Stimulated activated CD8-positive, alpha-beta memory T cell treated with anti-CD3 and anti-CD28 coated beads, Interleukin-2, amount 100 ng/mL, for 48 hours (primary cell): ENCODE measurements around the gene IFI27L1.

Source experiments
- DNase-seq, 2 donors: peaks; one replicate each; pipeline ENCODE4 v3.0.0-alpha.2; 2020; ENCODE audit warnings: low read depth in 2 of 2

Gene IFI27L1

DNA sequence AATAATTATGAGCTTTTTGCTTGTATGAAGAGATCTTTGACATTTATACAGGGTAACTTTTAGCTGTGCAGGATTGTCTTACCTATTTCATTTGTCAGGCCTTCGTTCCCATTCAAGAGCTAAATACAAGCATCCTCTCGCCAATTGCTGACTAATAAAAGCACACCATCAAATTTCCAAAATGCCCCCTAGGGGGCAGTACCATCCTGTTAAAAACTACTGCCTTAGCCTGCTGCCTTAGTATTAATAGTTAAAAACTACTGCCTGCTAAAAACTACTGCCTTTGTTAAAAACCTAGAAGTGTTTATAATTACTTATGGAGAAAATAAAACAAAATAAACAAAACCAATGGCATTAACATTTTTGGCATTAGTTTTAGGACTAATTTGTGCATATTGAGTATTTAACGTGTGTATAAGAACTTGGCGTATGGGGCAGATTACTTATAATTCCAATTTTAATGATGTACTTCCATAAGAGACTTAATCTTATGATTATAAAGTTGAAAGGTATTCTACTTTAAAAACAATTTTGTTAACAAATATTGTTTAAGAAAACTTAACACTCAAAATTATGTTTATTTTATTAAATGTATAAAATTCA lies 51.3 kb downstream of the IFI27L1 start:
- DNase-seq: peak in 1 of 2 donors; percentile 21

DNA sequence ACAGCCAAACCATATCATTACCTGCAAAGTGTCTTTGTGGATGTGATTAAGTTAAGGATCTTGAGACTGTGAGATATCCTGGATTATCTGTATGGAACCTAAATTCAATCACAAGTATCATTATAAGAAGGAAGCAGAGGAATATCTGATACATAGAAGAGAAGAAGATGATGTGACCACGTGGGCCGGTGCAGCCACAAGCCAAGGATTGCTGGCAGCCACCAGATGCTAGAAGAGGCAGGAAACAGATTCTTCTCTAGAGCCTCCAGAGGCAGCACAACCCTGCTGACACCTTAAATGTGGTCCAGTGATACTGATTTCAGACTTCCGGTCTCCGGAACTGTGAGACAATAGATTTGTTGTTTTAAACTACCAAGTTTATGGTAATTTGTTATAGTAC lies 54.4 kb downstream of the IFI27L1 start:
- no peak for DNase-seq

DNA sequence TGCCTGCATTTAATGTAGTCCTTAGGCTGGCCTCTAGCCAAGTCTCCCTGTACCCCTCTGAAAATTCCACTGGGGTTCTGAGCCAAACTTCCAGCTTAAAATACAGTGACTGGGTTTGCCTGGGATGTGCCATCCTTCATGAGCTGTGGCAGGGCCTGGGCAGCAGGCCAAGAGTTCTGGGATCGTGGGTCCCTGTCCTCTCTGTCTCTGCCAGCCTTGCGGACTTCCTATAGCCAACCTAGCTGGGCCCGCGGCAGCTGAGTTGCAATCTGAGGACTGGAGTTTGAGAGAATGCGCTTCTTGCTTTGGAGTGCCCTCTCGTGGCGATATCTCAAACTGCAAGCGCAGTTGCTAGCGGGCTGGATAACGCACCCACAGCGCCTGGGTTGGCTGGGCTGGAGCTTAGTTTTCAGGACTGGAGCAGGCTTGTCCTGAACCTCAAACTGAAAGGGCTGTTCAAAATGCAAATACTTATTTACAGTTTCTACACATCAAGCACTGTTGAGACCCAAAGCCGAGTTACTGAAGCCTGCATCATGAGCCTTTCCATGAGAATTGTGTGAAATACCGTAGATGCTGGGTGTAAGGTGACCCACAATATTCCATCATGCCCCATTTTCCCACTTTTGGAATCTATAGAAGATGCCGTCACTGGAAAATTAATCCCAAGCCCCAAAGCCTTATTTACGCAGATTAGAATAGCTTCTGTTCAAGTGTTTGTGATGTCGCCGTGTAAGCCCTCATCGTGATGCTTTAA lies 55.6 kb downstream of the IFI27L1 start:
- DNase-seq: peak; percentile 60 to 81

DNA sequence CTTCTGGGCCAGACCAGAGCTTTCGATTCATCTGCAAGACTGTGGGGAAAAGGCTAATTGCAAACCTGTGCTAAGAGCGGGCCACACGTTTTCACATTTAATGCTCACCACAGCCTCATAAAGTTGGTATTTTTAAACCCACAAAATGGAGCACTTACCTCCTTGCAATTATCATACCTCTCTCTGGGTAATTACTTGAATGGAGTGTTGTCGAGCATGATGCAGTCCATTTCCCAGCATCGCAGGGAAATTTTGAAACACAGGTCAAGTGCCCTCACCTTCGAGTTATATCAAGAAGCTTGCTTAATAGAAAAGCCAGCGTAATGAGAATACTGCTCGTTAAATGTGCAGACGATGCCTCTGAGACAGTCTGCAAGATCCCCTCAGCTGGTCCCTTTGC lies 57.1 kb downstream of the IFI27L1 start:
- no peak for DNase-seq

DNA sequence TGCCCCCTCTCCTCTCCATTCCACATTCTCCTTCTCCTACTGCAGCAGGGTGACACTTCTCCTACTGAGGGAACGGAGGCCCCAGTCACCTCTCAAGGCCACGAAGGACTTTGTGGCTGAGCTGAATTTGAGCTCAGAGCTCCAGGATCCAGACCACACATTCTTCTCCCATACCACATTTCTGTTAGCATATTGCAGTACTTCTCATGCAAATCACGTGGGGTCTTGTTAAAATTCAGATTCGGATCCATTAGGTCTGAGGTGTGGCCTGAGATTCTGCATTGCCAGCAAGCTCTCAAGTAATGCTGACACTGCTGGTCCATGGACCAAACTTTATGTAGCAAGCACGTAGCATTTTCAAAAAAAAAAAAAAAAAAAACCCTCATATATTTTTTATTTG lies 57.9 kb downstream of the IFI27L1 start:
- no peak for DNase-seq

DNA sequence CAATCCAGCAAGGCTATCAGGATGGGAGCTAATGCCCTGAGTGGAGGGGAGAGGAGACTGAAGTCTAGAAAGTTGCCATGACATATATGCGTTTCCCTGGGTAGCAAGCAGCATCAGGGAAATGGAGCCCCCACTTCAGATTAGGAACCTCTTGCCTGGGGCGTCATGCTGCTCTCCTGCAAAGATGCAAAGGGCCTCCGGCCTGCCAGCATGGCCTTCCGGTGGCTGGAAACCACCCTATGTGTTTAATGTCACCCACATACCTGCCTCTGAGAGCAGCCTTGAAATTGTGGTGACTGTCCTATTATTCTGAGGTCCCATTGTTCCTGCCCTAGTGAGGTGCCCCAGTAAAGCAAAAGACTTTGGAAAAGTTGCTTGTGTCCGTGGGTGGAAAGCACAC lies 58.3 kb downstream of the IFI27L1 start:
- DNase-seq: no peak

DNA sequence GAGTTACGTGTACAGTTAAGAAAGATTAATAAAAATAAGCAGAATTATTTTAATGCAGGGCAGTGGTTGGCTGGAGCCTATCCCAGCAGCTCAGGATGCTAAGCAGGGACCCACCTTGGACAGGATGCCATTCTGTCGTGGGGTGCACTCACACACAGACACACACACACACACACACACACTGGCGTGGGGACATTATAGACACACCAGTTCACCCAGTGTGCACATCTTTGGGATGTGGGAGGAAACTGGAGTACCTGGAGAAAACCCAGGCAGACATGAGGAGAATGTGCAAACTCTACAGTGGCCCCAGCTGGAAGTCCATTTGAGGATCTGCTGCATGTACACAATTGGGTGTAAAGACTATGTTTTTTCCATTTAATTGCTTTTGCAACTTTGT lies 61.1 kb downstream of the IFI27L1 start:
- no peak for DNase-seq

DNA sequence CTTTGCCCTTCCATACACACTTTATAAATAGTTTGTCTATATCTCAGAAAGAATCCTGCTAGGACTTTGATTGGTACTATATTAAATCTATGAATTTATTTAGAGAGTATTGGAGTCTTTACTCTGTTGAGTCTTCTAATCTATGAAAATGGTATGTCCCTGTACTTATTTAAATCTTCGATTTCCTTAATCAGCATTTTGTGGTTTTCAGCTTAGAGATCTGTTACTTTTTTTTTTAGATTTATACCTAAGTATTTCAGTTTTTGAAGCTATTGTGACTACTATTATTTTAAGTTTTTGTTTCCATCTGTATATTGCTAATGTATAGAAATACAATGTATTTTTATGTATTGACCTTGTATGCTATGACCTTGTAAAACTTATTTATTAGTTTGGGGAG lies 61.7 kb downstream of the IFI27L1 start:
- no peak for DNase-seq

DNA sequence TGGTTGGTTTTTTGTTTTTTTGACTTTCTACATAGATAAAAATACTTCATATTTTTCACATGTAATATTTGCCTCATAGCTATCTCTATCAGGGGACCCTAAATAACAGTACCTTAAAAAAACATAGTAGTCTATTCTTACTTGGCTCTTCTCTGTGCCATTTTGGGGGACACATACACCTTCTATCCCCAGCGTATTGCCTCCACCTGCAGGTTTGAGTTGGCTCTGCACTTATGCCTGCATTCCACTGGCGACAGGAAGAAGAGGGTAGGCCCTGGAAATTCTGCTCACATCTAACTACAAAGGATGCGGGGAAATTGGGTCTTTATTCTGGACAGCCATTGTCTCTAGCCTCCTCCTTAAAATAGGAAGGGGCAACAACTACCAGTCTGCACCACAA lies 62.1 kb downstream of the IFI27L1 start:
- no peak for DNase-seq

DNA sequence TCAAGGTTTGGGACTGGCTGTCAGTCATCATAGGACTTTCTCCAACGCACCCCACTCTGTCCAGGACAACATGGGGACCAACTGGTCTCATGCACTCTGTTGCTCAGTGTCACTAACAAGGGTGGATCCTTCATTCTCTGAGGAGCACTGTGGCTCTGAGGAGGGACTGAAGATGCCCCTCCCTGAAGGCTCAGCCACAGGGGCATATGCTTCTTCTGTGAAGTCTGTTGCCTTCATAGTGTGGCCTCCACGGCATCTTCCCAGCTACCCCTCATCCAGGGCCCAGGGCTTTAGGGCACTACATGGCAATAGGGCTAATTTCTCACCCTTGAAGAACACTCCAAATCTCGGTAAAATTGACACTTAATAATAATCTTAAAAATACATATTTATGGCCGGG lies 62.6 kb downstream of the IFI27L1 start:
- no peak for DNase-seq

DNA sequence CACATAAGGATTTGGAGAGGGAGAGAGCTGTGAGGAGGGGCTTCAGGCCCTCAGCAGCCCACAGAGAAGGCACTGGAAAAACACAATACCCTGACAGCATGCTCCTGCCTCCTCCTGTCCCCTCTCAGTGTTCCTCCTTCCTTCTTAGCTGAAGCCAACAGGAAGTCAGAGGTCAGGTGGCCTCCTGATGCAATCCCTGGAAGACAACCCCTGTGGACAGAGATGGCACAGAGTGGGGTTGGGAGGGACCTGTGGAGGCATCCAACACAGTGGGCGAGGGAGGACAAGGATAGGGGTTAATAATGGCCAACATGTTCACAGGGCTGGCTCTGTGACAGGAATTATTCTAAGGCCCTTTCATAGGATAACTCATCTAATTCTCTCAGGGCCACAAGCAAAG lies 63.7 kb downstream of the IFI27L1 start:
- DNase-seq: no peak

DNA sequence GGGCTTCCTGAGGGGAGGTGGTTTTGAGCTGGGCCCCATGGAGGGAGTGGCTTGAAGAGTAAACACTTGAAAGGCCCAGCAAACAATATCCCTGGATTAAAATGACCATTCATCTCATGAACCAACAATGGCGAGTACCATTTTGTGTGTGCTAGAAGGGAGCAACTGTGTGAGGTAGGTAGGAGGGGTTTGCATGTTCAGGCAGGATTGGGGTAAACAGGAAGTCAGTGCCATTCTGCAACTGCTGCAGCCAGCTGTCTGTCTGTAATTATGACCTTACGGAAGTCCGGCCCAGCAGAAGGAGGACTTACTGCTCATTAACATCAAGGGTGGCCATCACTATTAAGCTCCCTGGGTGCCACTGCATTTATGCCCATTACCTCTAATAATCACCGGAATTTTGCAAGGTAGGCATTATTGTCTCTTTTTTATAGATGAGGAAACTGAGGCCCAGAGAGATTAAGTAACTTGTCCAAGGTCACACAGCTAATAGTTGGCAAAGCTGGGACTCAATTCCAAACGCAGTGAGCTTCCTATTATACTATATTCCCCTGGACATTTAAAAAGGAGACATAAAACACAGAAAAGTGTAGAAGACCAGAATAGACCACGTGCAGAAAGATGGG lies 64.9 kb downstream of the IFI27L1 start:
- no peak for DNase-seq
